ENCODE data around the gene KRIT1.

The KRIT1 gene

DNA sequence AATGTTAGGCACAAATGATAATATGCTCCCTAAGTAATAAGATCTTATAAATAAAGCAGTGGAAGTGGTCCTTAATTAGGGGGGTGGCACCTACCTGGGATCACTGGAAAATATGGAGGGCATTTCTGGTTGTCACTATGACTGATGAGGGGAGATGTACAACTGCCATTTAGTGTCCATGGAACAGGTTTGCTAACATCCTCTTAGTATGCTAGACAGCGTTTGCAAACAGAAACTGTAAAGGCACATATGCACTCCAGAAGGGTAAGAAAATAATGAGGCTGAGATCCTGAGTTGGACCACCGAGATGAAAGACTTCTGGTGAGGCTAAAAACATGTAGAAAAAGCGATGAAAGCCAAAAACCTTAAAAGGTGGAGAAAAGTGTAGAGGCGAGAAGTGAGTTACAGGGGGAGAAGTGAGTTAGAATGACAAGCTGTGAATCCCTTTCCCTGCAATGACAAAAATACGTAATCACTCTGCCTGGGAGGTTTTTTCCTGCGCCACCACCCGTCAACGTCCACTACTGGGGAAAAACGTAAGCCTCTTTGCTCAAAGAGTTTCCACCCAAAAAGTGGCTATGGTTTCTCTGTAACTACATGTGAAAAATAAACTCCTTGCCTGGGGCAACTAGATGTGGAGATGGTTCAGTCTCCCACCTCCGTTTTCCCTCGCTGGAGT lies 767 bp downstream of the KRIT1 start:
- DNase-seq (no peak), ATAC-seq (ENCODE audit: insufficient read depth, low read depth) (no peak; the same call in 2 of the 3 replicates)
- H3K9ac ChIP-seq (ENCODE audit: low read depth, low read length): peak overlapping the region; percentile 75
- H2AFZ ChIP-seq (ENCODE audit: low read depth, low read length): peak overlapping the region; percentile 94
- peaks cover 72% of the 10 kb centered on the region for H3K79me2 ChIP-seq (ENCODE audit: insufficient read depth, low read length)
- peaks cover 27% of the 10 kb centered on the region for H3K36me3 ChIP-seq (ENCODE audit: insufficient read depth, low read length)
- TF ChIP-seq EZH2 (IDR thresholded peaks at IDR 0.05; ENCODE audit: borderline replicate concordance, low read depth, low read length, severe bottlenecking) (no peak), CTCF (IDR thresholded peaks at IDR 0.05; ENCODE audit: borderline replicate concordance, extremely low read depth, low read length, poor library complexity, severe bottlenecking) (peak; percentile 18)
- peak overlapping the region; percentile 55 to 81 for H3K4me3 ChIP-seq (ENCODE audit: low read depth in 1 of 2, low read length in 2 of 2)
- peaks cover 40% of the 10 kb centered on the region for H3K4me1 ChIP-seq (ENCODE audit: insufficient read depth, low read length)
- H4K20me1 ChIP-seq (ENCODE audit: insufficient read depth, low read length): peaks cover 15% of the 10 kb centered on the region
- H3K27me3 ChIP-seq (ENCODE audit: insufficient read depth, low read length, poor library complexity): no peaks in the 10 kb centered on the region
- H3K27ac ChIP-seq (ENCODE audit: low read length): peak overlapping the region; percentile 92
- H3K9me3 ChIP-seq (ENCODE audit: insufficient read depth, low read length, severe bottlenecking): no peaks in the 10 kb centered on the region
- H3K4me2 ChIP-seq (ENCODE audit: insufficient read depth, low read length): peak overlapping the region; percentile 97

- Histone ChIP-seq H3K36me3 (ENCODE audit: insufficient read depth, low read length) (peaks cover 42% of the 10 kb centered on the region), H3K4me2 (ENCODE audit: insufficient read depth, low read length) (peak overlapping the region; percentile 19; the same call in 1 of the 2 replicates), H3K27me3 (ENCODE audit: insufficient read depth, low read length, poor library complexity) (no peaks in the 10 kb centered on the region), H3K79me2 (ENCODE audit: insufficient read depth, low read length) (peaks cover 53% of the 10 kb centered on the region), H3K4me3 (ENCODE audit: low read depth in 1 of 2, low read length in 2 of 2) (no peak overlapping the region), H3K27ac (ENCODE audit: low read length) (no peak overlapping the region), H4K20me1 (ENCODE audit: insufficient read depth, low read length) (peaks cover 14% of the 10 kb centered on the region), H3K4me1 (ENCODE audit: insufficient read depth, low read length) (peaks cover 34% of the 10 kb centered on the region), H3K9ac (ENCODE audit: low read depth, low read length) (no peak overlapping the region), H2AFZ (ENCODE audit: low read depth, low read length) (no peak overlapping the region), H3K9me3 (ENCODE audit: insufficient read depth, low read length, severe bottlenecking) (no peaks in the 10 kb centered on the region)
- DNase-seq: no peak
- TF ChIP-seq CTCF (IDR thresholded peaks at IDR 0.05; ENCODE audit: borderline replicate concordance, extremely low read depth, low read length, poor library complexity, severe bottlenecking) (no peak), EZH2 (IDR thresholded peaks at IDR 0.05; ENCODE audit: borderline replicate concordance, low read depth, low read length, severe bottlenecking) (no peak)
- ATAC-seq (ENCODE audit: insufficient read depth, low read depth): no peak
These were observed 2.7 kb downstream of the KRIT1 start for GRCh38 chr7:92242972-92243371.

- H3K4me2 ChIP-seq (ENCODE audit: insufficient read depth, low read length): no peak overlapping the region
- no peaks in the 10 kb centered on the region for H3K9me3 ChIP-seq (ENCODE audit: insufficient read depth, low read length, severe bottlenecking)
- no peak for TF ChIP-seq EZH2 (IDR thresholded peaks at IDR 0.05; ENCODE audit: borderline replicate concordance, low read depth, low read length, severe bottlenecking)
- no peak for TF ChIP-seq CTCF (IDR thresholded peaks at IDR 0.05; ENCODE audit: borderline replicate concordance, extremely low read depth, low read length, poor library complexity, severe bottlenecking)
- no peaks in the 10 kb centered on the region for H4K20me1 ChIP-seq (ENCODE audit: insufficient read depth, low read length)
- H3K9ac ChIP-seq (ENCODE audit: low read depth, low read length): no peak overlapping the region
- H2AFZ ChIP-seq (ENCODE audit: low read depth, low read length): no peak overlapping the region
- H3K4me3 ChIP-seq (ENCODE audit: low read depth in 1 of 2, low read length in 2 of 2): no peak overlapping the region
- ATAC-seq (ENCODE audit: insufficient read depth, low read depth) (no peak), DNase-seq (no peak)
- no peaks in the 10 kb centered on the region for H3K4me1 ChIP-seq (ENCODE audit: insufficient read depth, low read length)
- no peak overlapping the region for H3K27ac ChIP-seq (ENCODE audit: low read length)
- H3K79me2 ChIP-seq (ENCODE audit: insufficient read depth, low read length): no peaks in the 10 kb centered on the region
- H3K36me3 ChIP-seq (ENCODE audit: insufficient read depth, low read length): peaks cover 83% of the 10 kb centered on the region
- no peaks in the 10 kb centered on the region for H3K27me3 ChIP-seq (ENCODE audit: insufficient read depth, low read length, poor library complexity)
These were observed 15.2 kb downstream of the KRIT1 start for GRCh38 chr7:92230547-92230946.

Measured in DND-41 (cell line).